Hypothalamus (tissue), 51 donors: ENCODE measurements around the gene ERRFI1.
A peak's percentile ranks its signal among the peaks of the same experiment; 100 is the strongest.
"Not testable (repeated sequence)": the region's sequence is repeated elsewhere in the genome, so short reads cannot be mapped to it uniquely, and the experiment has no call there.

Experiments
- DNase-seq, 51 donors: peaks; one replicate each; lab custom pipeline; 2025; lab: John Stamatoyannopoulos, UW

The ERRFI1 gene

DNA sequence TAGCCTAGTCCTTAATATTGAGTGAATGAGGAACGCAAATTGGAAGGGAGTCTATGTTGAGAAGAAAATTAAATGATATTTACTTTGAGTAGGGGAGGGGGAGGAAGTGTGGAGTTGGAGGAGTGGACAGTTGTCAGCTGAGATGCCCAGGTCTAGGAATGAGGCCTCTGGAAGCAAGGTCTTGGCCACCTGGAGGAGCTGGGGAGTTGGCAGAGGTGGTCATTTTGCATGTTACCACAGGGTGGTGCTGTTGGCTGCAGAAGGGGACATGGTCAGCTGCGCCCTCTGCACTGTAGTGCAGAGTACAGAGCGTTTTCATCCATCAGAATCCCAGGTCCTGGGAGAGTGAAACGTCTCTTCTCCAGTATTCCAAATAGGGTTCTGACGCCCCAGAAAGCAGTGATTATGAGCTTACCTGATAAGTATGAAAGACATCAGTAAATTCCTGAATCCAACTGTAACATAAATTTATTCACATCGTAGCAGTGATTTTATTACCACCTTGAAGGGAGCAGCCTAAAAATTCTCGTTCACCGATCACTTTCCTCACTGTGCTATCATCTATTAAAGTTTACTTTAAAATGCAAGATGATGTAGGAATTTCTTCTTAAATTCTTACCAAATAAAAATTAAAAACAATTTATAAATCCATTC, 50.8 kb downstream of the ERRFI1 start:
- DNase-seq, result peak in 42 of 51 donors; percentile 4 to 69 (median 33)

DNA sequence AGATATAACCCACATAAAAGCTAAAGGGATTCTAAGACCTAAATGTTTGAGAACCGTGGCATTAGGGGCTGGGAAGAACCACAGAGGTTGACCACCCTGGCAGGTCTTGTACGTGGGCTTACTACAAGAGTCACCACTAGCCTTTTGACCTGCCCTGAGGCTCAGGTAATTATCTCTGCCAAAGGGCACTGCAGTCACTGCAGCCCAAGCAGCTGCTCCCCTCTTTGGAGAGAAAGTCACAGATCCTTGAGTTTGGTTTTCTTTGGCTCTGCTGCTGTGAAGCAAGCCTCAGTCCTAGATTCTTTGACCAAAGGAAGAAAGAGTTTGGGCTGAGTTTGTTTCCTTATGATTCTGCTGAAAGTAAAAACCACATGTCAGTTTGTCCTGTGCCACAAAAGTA, 53.0 kb downstream of the ERRFI1 start:
- no peak for DNase-seq

DNA sequence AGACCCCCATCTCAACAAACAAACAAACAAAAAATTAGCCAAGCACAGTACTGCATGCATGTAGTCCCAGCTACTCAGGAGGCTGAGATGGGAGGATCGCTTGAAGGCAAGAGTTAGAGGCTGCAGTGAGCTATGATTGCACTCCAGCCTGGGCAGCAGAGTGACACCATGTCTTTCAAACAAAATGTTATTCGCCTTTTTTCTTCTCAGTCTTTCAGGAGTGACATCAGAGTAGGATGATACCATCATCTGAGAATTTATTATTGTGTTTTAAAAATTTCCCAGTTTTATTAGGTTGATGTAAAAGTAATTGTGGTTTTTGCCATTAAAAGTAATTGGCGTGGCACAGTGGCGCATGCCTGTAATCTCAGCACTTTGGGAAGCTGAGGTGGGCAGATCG, 53.8 kb downstream of the ERRFI1 start:
- DNase-seq, result no peak

DNA sequence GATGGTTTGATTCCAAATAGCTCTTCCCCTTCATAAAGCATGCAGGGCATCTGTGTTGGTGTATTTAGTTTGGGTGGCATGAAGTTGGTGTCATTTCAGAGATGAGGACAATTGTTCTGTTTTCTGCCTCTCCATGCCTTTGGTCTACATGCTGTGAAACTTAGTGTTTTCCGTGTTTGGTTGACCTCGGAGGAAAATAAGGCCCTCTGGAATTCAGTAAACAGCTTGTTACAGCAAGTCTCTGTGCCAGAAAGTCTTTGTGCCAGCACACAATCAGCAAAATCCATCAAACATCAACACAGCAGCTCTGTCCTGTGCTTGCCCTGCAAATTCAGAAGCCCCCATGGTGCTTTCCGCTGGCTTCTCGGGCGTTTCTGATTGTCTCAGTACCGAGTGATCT, 55.1 kb downstream of the ERRFI1 start:
- DNase-seq, result no peak

DNA sequence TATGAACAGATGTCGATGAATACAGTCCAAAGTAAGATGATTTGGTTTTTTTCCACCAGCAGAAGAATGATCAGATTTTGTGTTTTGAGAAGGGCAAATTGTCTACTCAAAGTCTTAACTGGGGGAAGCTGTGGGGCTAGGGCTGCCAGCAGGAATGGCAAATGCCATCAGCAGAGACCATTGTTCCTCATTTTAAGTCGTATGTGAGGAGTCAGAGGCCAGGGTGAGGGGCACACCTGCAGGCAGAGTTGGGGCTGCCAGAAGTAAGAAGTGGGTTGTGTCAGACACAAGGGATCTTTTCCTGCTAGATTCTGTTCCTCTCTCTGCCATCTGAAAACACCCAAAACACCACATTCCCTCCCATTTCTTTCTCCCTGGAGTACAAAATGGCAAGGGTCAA, 55.9 kb downstream of the ERRFI1 start:
- DNase-seq, result no peak

DNA sequence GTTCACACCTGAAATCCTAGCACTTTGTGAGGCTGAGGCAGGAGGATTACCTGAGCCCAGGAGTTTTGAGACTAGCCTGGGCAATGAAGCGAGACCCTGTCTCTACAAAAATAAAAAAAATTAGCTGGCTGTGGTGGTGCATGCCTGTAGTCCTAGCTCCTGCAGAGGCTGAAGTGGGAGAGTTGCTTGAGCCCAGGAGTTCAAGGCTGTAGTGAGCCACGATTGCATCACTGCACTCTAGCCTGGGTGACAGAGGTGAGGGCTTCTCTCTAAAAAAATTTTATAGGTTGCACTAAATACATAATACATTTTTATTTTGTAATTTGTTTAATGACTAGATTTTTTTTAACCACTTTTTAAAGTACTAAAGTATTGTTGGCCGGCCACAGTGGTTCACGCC, 58.5 kb downstream of the ERRFI1 start:
- no peak for DNase-seq

DNA sequence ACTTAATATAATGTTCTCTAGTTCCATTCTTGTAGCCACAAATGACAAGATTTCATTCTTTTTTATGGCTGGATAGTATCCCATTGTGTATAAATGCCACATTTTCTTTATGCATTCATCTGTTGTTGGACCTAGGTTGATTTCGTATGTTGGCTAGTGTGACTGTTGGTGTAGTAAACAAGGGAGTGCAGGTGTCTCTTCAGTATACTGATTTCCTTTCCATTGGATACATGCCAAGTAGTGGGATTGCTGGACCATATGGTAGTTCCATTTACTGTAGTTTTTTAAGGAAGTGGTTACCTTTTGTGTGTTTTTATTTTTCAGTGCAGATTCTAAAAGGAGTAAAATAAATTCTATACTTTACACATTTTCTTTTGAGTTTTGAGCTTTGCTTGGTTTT, 58.9 kb downstream of the ERRFI1 start:
- DNase-seq, result no peak

DNA sequence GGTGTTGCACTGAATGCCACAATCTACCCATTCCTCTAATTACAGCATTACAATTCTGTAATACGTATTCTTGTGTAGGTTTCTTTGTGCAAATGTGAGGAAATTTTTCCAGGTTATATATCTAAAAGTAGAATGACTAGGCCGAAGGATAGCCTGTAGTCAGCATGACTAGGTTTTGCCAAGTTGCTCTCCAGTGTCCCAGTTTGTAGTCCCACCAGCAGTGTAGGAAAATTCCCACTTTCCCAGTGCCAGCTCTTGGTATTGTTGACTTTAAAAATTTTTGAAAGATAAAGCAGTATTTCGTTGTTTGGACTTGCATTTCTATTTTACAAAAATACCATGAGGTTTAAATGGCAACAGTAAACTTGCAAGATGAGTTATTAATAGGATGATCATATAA, 61.6 kb downstream of the ERRFI1 start:
- no peak for DNase-seq

DNA sequence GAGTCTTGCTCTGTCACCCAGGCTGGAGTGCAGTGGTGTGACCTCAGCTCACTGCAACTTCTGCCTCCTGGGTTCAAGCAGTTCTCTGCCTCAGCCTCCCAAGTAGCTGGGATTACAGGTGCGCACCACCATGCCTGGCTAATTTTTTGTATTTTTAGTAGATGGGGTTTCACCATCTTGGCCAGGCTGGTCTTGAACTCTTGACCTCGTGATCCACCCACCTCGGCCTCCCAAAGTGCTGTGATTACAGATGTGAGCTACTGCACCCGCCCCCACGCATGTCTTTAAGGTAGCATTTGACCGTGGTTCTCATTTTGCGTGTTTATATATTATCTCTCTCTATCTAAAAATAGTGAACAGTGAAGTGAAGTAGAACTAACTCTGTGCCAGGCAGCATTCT, 62.3 kb downstream of the ERRFI1 start:
- DNase-seq, result not testable (repeated sequence)

DNA sequence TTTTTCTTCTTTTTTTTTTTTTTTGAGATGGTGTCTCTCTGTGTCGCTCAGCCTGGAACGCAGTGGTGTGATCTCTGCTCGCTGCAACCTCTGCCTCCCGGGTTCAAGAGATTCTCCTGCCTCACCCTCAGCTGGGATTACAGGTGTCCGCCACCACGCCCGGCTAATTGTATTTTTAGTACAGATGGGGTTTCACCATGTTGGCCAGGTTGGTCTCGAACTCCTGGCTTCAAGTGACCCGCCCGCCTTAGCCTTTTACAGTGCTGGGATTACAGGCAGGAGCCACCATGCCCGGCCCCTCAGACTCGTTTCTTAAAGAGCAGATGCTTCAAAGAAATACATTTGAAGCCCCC, 62.8 kb downstream of the ERRFI1 start:
- DNase-seq, result not testable (repeated sequence)

DNA sequence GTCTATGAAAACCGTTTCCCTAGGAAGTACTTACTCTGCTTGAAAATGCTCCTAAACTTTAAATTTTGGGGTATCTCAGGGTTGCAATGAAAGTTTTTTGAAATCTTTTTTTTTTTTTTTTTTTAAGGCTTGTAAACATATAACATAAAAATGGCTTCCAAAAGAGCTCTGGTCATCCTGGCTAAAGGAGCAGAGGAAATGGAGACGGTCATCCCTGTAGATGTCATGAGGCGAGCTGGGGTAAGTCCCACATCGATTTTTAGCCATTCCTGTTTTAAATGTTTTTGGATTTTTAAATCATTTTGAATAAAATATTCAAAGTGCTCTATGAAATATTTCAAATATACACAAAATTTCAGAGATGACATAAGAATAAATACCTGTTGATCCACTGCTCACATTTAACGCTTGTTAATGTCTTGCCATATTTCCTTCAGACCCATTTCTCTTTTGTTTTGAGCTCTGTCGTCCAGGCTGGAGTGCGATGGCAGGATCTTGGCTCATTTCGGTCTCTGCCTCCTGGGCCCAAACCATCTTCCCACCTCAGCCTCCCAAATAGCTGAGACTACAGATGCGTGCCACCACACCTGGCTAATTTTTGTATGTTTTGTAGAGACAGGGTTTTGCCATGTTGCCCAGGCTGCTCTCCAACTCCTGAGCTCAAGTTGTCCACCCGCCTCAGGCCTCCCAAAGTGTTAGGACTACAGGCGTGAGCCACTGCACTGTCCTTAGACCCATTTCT, 63.3 kb downstream of the ERRFI1 start:
- DNase-seq, result no peak

DNA sequence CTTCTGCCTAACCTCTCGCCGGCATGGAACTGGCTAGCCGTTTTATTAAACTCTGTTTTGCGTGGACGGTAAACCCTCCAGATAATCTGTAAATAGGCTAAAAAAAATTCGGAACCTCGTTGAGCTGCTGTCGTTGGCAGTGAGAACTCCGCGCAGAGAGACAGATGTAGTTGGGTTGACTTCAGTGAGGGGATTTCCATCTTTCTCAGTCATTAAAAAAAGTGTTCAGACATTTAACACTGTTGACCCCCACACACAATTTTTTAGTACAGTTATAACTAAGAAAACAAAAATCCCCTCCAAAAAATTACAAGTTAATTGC, 64.1 kb downstream of the ERRFI1 start:
- DNase-seq, result no peak
